NCI-H524 (cell line): ENCODE results near the gene AHNAK.
"Not testable (repeated sequence)": the region's sequence is repeated elsewhere in the genome, so short reads cannot be mapped to it uniquely, and the experiment has no call there.

Experiments used
- DNase-seq, 2 experiments: peaks; one replicate each; lab custom pipeline; 2025; lab: John Stamatoyannopoulos, UW

The AHNAK gene

GRCh38 chr11:62550478-62550877, 3.9 kb upstream of the AHNAK start:
- DNase-seq, result not testable (repeated sequence)

GRCh38 chr11:62548545-62549335, 2.1 kb upstream of the AHNAK start:
- no peak for DNase-seq

- no peak for DNase-seq
Observed at GRCh38 chr11:62547691-62548281, 1.2 kb upstream of the AHNAK start.

GRCh38 chr11:62546929-62547625, 471 bp upstream of the AHNAK start:
- peak in 1 of 2 experiments; percentile 8 for DNase-seq

- DNase-seq, result peak in 1 of 2 experiments; percentile 40
Observed at GRCh38 chr11:62545437-62546243, 966 bp downstream of the AHNAK start.

GRCh38 chr11:62544581-62545436, 1.8 kb downstream of the AHNAK start:
- DNase-seq, result no peak

- DNase-seq, result no peak
Observed at GRCh38 chr11:62543680-62544444, 2.7 kb downstream of the AHNAK start.

- peak in 1 of 2 experiments; percentile 47 for DNase-seq
Observed at GRCh38 chr11:62542750-62543567, 3.6 kb downstream of the AHNAK start.

GRCh38 chr11:62542111-62542745, 4.4 kb downstream of the AHNAK start:
- DNase-seq, result no peak

- no peak for DNase-seq
Observed at GRCh38 chr11:62540804-62541701, 5.6 kb downstream of the AHNAK start.

- no peak for DNase-seq
Observed at GRCh38 chr11:62539238-62539925, 7.2 kb downstream of the AHNAK start.

- DNase-seq, result no peak
Observed at GRCh38 chr11:62538470-62539237, 8.0 kb downstream of the AHNAK start.

GRCh38 chr11:62536301-62536957, 10.2 kb downstream of the AHNAK start:
- no peak for DNase-seq

- no peak for DNase-seq
Observed at GRCh38 chr11:62535802-62536201, 10.8 kb downstream of the AHNAK start.

- no peak for DNase-seq
Observed at GRCh38 chr11:62534779-62535545, 11.6 kb downstream of the AHNAK start.
